SU-DHL-6 (cell line): ENCODE measurements around the gene CACNB4.

Experiments
- EZH2phosphoT487 ChIP-seq: fragments of 200-600 bp; sonication (generic), shearing (Covaris generic); conservative IDR thresholded peaks from 2 replicates; pipeline ENCODE4 v1.6.1; 2018; ENCODE audit warnings: mild to moderate bottlenecking, antibody characterized with exemption, low read length, moderate library complexity, mixed read lengths
- TF ChIP-seq, protein P1 (sequence below): fragments of 200-600 bp; sonication (generic); IDR thresholded peaks from one replicate; pipeline ENCODE4 v1.5.1; 2017; ENCODE audit warnings: antibody characterized with exemption, mild to moderate bottlenecking, low read length, moderate library complexity; ENCODE audit not compliant: insufficient read depth, poor library complexity, severe bottlenecking

DNA sequence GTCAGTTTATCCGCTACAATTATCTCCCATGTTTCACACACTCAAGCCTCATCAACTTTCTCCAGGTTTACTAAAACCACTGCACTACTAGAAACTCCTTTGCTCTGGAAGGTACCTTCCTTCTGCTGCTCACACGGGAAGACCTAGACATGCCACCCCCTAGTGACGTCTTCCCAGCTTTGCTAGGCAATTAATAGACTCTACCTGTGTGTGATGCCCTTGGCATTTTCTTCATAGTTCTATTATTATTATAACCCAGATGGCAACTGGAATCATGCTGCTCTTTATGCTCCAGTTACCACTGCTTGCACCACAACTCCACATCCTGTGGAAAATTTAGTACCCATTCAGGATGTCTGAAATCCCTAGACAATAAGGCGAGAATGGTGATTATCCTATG, 42.4 kb downstream of the CACNB4 start:
- TF ChIP-seq, protein P1, sequence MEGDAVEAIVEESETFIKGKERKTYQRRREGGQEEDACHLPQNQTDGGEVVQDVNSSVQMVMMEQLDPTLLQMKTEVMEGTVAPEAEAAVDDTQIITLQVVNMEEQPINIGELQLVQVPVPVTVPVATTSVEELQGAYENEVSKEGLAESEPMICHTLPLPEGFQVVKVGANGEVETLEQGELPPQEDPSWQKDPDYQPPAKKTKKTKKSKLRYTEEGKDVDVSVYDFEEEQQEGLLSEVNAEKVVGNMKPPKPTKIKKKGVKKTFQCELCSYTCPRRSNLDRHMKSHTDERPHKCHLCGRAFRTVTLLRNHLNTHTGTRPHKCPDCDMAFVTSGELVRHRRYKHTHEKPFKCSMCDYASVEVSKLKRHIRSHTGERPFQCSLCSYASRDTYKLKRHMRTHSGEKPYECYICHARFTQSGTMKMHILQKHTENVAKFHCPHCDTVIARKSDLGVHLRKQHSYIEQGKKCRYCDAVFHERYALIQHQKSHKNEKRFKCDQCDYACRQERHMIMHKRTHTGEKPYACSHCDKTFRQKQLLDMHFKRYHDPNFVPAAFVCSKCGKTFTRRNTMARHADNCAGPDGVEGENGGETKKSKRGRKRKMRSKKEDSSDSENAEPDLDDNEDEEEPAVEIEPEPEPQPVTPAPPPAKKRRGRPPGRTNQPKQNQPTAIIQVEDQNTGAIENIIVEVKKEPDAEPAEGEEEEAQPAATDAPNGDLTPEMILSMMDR, result no peak
- TF ChIP-seq EZH2phosphoT487, result no peak
